HepG2 (cell line): ENCODE data around the gene OR5I1. TPM values are rescaled to one million over a fixed set of nuclear protein-coding genes. Genes with fewer than 3 reads are reported as not detected.

Source experiments
- ATAC-seq: fragments of 200-7000 bp; cut with Tn5 transposase; 3 replicates; pipeline ENCODE4 v1.9.1; 2020; ENCODE audit warnings: mild to moderate bottlenecking, moderate library complexity
- BruUV-seq: library from RNA; stranded (reverse); fragments of 400-500 nt; replicated peaks from 2 replicates; lab custom pipeline; 2021; lab: Mats Ljungman, UMichigan
- CTCF ChIA-PET: fragments of 300-600 bp; formaldehyde crosslinking; extraction: SDS; loops from one replicate; lab custom pipeline; 2021; ENCODE audit warnings: low total read pairs, inconsistent platforms, low intra/inter-chr PET ratio; lab: Yijun Ruan, JAX
- POLR2A ChIA-PET: fragments of 350-600 bp; sonication (Branson Sonifier 250); formaldehyde crosslinking; loops from one replicate; lab custom pipeline; 2020; ENCODE audit warnings: antibody characterized with exemption, inconsistent platforms; lab: Yijun Ruan, JAX
- DNase-seq: peaks from one replicate; pipeline ENCODE4 v3.0.0-alpha.2; 2015; ENCODE audit warnings: low spot score
- FAIRE-seq: peaks from 3 replicates; lab custom pipeline; 2011; peaks lifted over from hg19 to GRCh38; lab: Jason Lieb, UNC
- H2AFZ ChIP-seq: one replicate; pipeline ENCODE4 v1.6.1; 2011; ENCODE audit warnings: low read length, inconsistent platforms
- H3K27ac ChIP-seq: fragments of 300-600 bp; 3 replicates; pipeline ENCODE4 v1.8.0; 2011; ENCODE audit warnings: mixed run types, mild to moderate bottlenecking, mixed read lengths, low read length, inconsistent platforms; ENCODE audit not compliant: insufficient read depth; ENCODE audit errors: extremely low read length
- H3K27me3 ChIP-seq, 2 experiments: fragments of 200-600 bp in 1 of 2; 2 replicates in 1 of 2; 3 replicates in 1 of 2; pipeline versions ENCODE4 v1.6.0 to v1.8.0; 2011; ENCODE audit warnings: low read length in 2 of 2, mild to moderate bottlenecking in 2 of 2, moderate library complexity in 2 of 2, inconsistent platforms in 1 of 2; ENCODE audit not compliant: insufficient read depth in 2 of 2, control insufficient read depth in 1 of 2
- H3K36me3 ChIP-seq, 2 experiments: fragments of 200-600 bp in 1 of 2; replicated peaks in 1 of 2; 2 replicates in 1 of 2; 3 replicates in 1 of 2; pipeline versions ENCODE4 v1.5.1 to v1.8.0; 2011; ENCODE audit warnings: low read length in 2 of 2, inconsistent platforms in 1 of 2; ENCODE audit not compliant: insufficient read depth in 2 of 2, control insufficient read depth in 1 of 2
- H3K4me1 ChIP-seq: 2 replicates; pipeline ENCODE4 v1.5.1; 2012; ENCODE audit warnings: low read length, inconsistent platforms; ENCODE audit not compliant: insufficient read depth
- H3K4me2 ChIP-seq: 2 replicates; pipeline ENCODE4 v1.6.0; 2011; ENCODE audit warnings: low read depth, low read length, inconsistent platforms
- H3K4me3 ChIP-seq, 3 experiments: fragments of 200-600 bp in 1 of 3; sonication (generic), shearing (Covaris generic) in 1 of 3; replicated peaks in 1 of 3; 2 replicates each; pipeline ENCODE4 v1.5.1; 2011 to 2016; ENCODE audit warnings: low read length in 3 of 3, inconsistent platforms in 2 of 3, low read depth in 2 of 3, mild to moderate bottlenecking in 2 of 3, control low read depth in 1 of 3, mixed read lengths in 1 of 3; ENCODE audit not compliant: insufficient read depth in 1 of 3
- H3K79me2 ChIP-seq: one replicate; pipeline ENCODE4 v1.6.1; 2011; ENCODE audit warnings: low read length, inconsistent platforms; ENCODE audit not compliant: insufficient read depth
- H3K9ac ChIP-seq: 2 replicates; pipeline ENCODE4 v1.6.0; 2011; ENCODE audit warnings: mild to moderate bottlenecking, low read depth, low read length, inconsistent platforms; ENCODE audit not compliant: insufficient read depth
- H3K9me3 ChIP-seq: 2 replicates; pipeline ENCODE4 v1.5.1; 2012; ENCODE audit warnings: mild to moderate bottlenecking, low read length
- H4K20me1 ChIP-seq: 2 replicates; pipeline ENCODE4 v1.6.0; 2011; ENCODE audit warnings: inconsistent platforms, mild to moderate bottlenecking, low read length, moderate library complexity; ENCODE audit not compliant: insufficient read depth
- HOXA3 ChIP-seq: sonication (generic); formaldehyde crosslinking; IDR thresholded peaks from 2 replicates; pipeline ENCODE4 v1.5.0; 2020; ENCODE audit warnings: missing genetic modification reagents
- MIER3 ChIP-seq: IDR thresholded peaks from 2 replicates; pipeline ENCODE4 v1.6.1; 2016; ENCODE audit warnings: missing compliant biosample characterization, borderline replicate concordance
- NAIF1 ChIP-seq: sonication (generic); formaldehyde crosslinking; IDR thresholded peaks from 2 replicates; pipeline ENCODE4 v1.5.0; 2020; ENCODE audit warnings: mild to moderate bottlenecking, missing genetic modification reagents, borderline replicate concordance
- RFX5 ChIP-seq: IDR thresholded peaks from 2 replicates; pipeline ENCODE4 v1.6.1; 2011; ENCODE audit warnings: low read depth, low read length, improper control_type of control experiment
- RORA ChIP-seq: sonication (generic); formaldehyde crosslinking; IDR thresholded peaks from 2 replicates; pipeline ENCODE4 v1.5.0; 2020; ENCODE audit warnings: mild to moderate bottlenecking, missing genetic modification reagents, moderate library complexity
- TARDBP ChIP-seq: sonication (generic); formaldehyde crosslinking; IDR thresholded peaks from 2 replicates; pipeline ENCODE4 v1.8.0; 2022; ENCODE audit warnings: mild to moderate bottlenecking, missing genetic modification reagents
- TOE1 ChIP-seq: sonication (generic); formaldehyde crosslinking; IDR thresholded peaks from 2 replicates; pipeline ENCODE4 v1.4.0; 2020; ENCODE audit warnings: mild to moderate bottlenecking, missing genetic modification reagents
- TRAFD1 ChIP-seq: sonication (generic); formaldehyde crosslinking; IDR thresholded peaks from 2 replicates; pipeline ENCODE4 v1.5.1; 2020; ENCODE audit warnings: missing genetic modification reagents, mild to moderate bottlenecking, borderline replicate concordance
- XRCC5 ChIP-seq: fragments of 200-400 bp; formaldehyde crosslinking; optimal IDR thresholded peaks from 2 replicates; pipeline ENCODE3; 2017; ENCODE audit warnings: mild to moderate bottlenecking, low read length
- ZNF138 ChIP-seq: sonication (generic); formaldehyde crosslinking; IDR thresholded peaks from 2 replicates; pipeline ENCODE4 v1.5.0; 2020; ENCODE audit warnings: mild to moderate bottlenecking, low read depth, missing genetic modification reagents
- ZNF326 ChIP-seq: sonication (generic); formaldehyde crosslinking; IDR thresholded peaks from 2 replicates; pipeline ENCODE4 v1.4.0; 2020; ENCODE audit warnings: missing genetic modification reagents, borderline replicate concordance
- ZNF552 ChIP-seq: sonication (generic); formaldehyde crosslinking; IDR thresholded peaks from 2 replicates; pipeline ENCODE4 v1.9.0; 2022; ENCODE audit warnings: missing genetic modification reagents, mild to moderate bottlenecking, borderline replicate concordance
- ZNF775 ChIP-seq: sonication (generic); formaldehyde crosslinking; IDR thresholded peaks from 2 replicates; pipeline ENCODE4 v1.4.0; 2020; ENCODE audit warnings: missing genetic modification reagents, mild to moderate bottlenecking, moderate library complexity, borderline replicate concordance
- ZNF816 ChIP-seq: sonication (generic); formaldehyde crosslinking; IDR thresholded peaks from 2 replicates; pipeline ENCODE4 v1.8.0; 2022; ENCODE audit warnings: missing genetic modification reagents, mild to moderate bottlenecking, borderline replicate concordance
- WGBS: methylation state at CpG from one replicate; pipeline ENCODE4 v1.1.6; 2017; ENCODE audit warnings: low lambda C conversion rate; 5-methylcytosine and 5-hydroxymethylcytosine counted together
- in situ Hi-C: cut with HindIII; loops from 2 replicates; pipeline ENCODE4 v1.10.0; 2017; ENCODE audit warnings: low pct_unique_long_range_greater_than_20kb; ENCODE audit not compliant: extremely low pct_ligation_motif_present
- intact Hi-C: fragments of 100-400 bp; cut with micrococcal nuclease; formaldehyde crosslinking; loops from one replicate; pipeline ENCODE4 v1.10.0; 2022; ENCODE audit not compliant: unreplicated experiment
- polyA plus RNA-seq, 8 experiments: library from polyadenylated mRNA; depleted of rRNA in 3 of 8; stranded (reverse) in 7 of 8; unstranded in 1 of 8; fragments of >200 nt; fragmentation: Illumina TruSeq in 4 of 8; extraction: Trizol in 4 of 8; gene quantifications; 2 replicates each; pipeline versions ENCODE4 v1.2.1 to v1.2.3, GENCODE V29; 2011 to 2016; ENCODE audit warnings: low read depth in 4 of 8, missing spikeins in 1 of 8, mixed read lengths in 1 of 8; ENCODE audit not compliant: insufficient read depth in 1 of 8
- total RNA-seq, 5 experiments: library from RNA; depleted of rRNA; stranded (reverse); fragments of >200 nt; fragmentation: Illumina TruSeq; extraction: Trizol; gene quantifications; 2 replicates each; pipeline ENCODE4 v1.2.3, GENCODE V29; 2016; ENCODE audit warnings: low read depth in 1 of 5
- TF ChIP-seq, protein P1 (sequence below): sonication (generic); formaldehyde crosslinking; IDR thresholded peaks from 2 replicates; pipeline ENCODE4 v1.5.1; 2020; ENCODE audit warnings: mild to moderate bottlenecking, missing genetic modification reagents, borderline replicate concordance

Gene OR5I1
- total and polyA plus RNA-seq, 2 of the 13 experiments (the other 11 are each of a cell fraction or from before 2014, with no cell fraction given), result not detected

- TF ChIP-seq, protein P1, sequence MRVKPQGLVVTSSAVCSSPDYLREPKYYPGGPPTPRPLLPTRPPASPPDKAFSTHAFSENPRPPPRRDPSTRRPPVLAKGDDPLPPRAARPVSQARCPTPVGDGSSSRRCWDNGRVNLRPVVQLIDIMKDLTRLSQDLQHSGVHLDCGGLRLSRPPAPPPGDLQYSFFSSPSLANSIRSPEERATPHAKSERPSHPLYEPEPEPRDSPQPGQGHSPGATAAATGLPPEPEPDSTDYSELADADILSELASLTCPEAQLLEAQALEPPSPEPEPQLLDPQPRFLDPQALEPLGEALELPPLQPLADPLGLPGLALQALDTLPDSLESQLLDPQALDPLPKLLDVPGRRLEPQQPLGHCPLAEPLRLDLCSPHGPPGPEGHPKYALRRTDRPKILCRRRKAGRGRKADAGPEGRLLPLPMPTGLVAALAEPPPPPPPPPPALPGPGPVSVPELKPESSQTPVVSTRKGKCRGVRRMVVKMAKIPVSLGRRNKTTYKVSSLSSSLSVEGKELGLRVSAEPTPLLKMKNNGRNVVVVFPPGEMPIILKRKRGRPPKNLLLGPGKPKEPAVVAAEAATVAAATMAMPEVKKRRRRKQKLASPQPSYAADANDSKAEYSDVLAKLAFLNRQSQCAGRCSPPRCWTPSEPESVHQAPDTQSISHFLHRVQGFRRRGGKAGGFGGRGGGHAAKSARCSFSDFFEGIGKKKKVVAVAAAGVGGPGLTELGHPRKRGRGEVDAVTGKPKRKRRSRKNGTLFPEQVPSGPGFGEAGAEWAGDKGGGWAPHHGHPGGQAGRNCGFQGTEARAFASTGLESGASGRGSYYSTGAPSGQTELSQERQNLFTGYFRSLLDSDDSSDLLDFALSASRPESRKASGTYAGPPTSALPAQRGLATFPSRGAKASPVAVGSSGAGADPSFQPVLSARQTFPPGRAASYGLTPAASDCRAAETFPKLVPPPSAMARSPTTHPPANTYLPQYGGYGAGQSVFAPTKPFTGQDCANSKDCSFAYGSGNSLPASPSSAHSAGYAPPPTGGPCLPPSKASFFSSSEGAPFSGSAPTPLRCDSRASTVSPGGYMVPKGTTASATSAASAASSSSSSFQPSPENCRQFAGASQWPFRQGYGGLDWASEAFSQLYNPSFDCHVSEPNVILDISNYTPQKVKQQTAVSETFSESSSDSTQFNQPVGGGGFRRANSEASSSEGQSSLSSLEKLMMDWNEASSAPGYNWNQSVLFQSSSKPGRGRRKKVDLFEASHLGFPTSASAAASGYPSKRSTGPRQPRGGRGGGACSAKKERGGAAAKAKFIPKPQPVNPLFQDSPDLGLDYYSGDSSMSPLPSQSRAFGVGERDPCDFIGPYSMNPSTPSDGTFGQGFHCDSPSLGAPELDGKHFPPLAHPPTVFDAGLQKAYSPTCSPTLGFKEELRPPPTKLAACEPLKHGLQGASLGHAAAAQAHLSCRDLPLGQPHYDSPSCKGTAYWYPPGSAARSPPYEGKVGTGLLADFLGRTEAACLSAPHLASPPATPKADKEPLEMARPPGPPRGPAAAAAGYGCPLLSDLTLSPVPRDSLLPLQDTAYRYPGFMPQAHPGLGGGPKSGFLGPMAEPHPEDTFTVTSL (CRISPR knock-in tag), result no peak
Observed at GRCh38 chr11:55936300-55936699, at the start of gene OR5I1 (continued).

- Histone ChIP-seq H3K27ac (no peak overlapping the region), H3K9me3 (no peaks in the 10 kb centered on the region), H3K4me3 (no peak overlapping the region), H2AFZ (no peak overlapping the region), H3K4me1 (no peaks in the 10 kb centered on the region), H3K79me2 (no peaks in the 10 kb centered on the region), H3K36me3 (no peaks in the 10 kb centered on the region), H3K9ac (no peak overlapping the region), H3K27me3 (no peaks in the 10 kb centered on the region), H3K4me2 (no peak overlapping the region), H4K20me1 (no peaks in the 10 kb centered on the region)
- intact Hi-C loops, result no loop called here
- 100% methylated on average over 1 of the region's 3 CpGs for WGBS
- FAIRE-seq (no peak), ATAC-seq (no peak), DNase-seq (no peak)
- no TSS peak for BruUV-seq
- POLR2A ChIA-PET, result no interaction called here
- in situ Hi-C loops, result no loop called here
- CTCF ChIA-PET, result no interaction called here
- no peak for TF ChIP-seq RORA (CRISPR knock-in tag)
- no peak for TF ChIP-seq NAIF1
- TF ChIP-seq TOE1, result no peak
- TF ChIP-seq HOXA3 (CRISPR knock-in tag), result no peak
- TF ChIP-seq TRAFD1 (CRISPR knock-in tag), result no peak
- TF ChIP-seq RFX5, result no peak
- no peak for TF ChIP-seq MIER3
- TF ChIP-seq XRCC5, result no peak
- no peak for TF ChIP-seq TARDBP (CRISPR knock-in tag)
- no peak for TF ChIP-seq ZNF138 (CRISPR knock-in tag)
- no peak for TF ChIP-seq ZNF775
- TF ChIP-seq ZNF326 (CRISPR knock-in tag), result no peak
- TF ChIP-seq ZNF552 (CRISPR knock-in tag), result no peak
- no peak for TF ChIP-seq ZNF816
Observed at GRCh38 chr11:55970935-55971334, 34.7 kb upstream of the OR5I1 start.
